ENCODE data around the gene TEX22.

The TEX22 gene

DNA sequence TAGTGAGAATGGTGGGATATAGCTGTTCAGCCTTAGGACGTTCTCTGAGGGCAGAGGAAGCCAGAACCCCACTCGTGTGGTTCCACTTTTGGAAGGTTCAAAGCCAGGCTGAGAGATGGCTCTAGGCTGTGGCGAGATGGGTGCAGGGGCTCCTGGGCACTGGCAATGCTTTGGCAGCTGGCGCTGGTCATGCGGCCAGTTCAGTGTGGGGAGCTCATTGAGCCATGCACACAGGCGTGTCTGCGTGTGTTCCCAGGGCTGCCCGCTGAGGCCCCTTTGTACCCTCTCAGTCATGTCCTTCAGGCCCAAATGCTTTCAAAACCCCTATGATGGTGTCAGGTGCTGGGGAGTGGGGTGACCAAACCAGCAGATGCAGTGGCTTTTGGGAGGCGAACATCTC is 1.7 kb downstream of the TEX22 start:
- no peak for DNase-seq (ENCODE audit: low spot score)

DNA sequence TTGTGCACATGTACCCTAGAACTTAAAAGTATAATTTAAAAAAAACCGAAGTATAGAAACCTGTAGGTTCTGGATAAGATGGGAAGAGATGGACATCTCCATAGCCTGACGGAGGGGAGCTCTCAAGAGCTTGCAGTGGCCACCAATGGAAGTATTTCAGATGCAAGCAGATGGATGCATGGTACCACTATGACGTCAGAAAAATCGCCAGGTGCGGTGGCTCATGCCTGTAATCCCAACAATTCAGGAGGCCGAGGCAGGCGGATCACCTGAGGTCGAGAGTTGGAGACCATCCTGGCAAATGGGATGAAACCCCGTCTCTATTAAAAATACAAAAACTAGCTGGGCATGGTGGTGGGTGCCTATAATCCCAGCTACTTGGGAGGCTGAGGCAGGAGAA is 3.4 kb downstream of the TEX22 start:
- DNase-seq (ENCODE audit: low spot score): no peak

- DNase-seq (ENCODE audit: low spot score): no peak
Observed at GRCh38 chr14:105408592-105408991, 10.3 kb downstream of the TEX22 start.

GRCh38 chr14:105409364-105409763 is 11.0 kb downstream of the TEX22 start:
- DNase-seq (ENCODE audit: low spot score): no peak

- no peak for DNase-seq (ENCODE audit: low spot score)
Observed at GRCh38 chr14:105410642-105411016, 12.3 kb downstream of the TEX22 start.

- peak; percentile 93 for DNase-seq (ENCODE audit: low spot score)
Observed at GRCh38 chr14:105411017-105411941, 12.9 kb downstream of the TEX22 start.

GRCh38 chr14:105411985-105412770 is 13.8 kb downstream of the TEX22 start:
- no peak for DNase-seq (ENCODE audit: low spot score)

DNA sequence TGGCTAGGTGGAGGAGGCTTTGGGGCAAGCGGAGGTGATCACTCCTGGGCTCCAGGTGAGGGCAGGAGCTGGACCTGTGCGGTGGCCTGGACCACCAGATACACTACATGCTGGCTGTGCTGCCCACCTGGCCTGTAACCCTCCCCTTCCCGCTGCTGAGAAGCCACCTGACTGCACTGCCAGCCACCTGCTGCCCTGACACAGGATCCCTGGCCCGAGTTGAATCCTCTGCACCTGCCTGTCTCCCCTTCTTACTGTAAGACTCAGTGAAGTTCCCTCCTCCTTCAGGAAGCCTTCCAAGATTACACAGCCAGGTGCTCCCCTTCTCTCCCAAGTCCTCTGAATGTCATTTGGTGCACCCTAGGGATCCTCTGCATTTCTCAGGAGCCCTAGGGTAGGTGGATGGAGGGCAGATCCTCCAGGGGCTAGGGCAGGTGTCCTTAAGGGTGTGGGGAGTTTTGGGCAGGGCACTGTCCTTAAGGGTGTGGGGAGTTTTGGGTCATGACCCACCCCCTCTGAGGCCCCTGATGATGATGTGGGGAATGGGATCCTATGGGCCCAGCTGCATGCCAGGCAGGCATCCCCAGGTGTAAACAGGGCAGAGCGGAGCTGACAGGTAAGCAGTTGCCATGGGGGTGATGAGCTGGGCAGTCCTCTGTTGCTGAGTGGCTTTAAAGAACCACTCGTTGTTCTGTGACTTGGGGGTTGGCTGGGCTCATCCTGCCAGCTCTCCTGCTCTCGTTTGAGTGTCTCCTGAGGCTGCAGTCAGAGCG is 14.6 kb downstream of the TEX22 start:
- DNase-seq (ENCODE audit: low spot score): no peak

DNA sequence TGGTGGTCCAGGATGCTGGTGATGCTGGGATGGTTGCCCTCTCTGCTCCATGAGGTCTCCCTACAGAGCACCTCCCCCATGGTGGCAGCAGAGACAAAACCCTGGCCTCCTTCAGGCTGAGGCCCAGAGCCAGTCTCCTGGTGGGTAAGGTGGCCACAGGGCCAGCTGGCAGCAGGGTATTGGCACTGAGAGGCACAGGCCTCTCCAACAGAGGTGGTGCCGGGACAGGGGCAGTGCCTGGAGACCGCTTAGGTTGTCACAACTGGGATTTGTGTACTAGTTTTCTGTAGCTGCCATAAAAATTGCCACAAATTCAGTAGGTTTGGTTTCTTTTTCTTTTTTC is 15.2 kb downstream of the TEX22 start:
- no peak for DNase-seq (ENCODE audit: low spot score)

GRCh38 chr14:105414456-105415371 is 16.4 kb downstream of the TEX22 start:
- DNase-seq (ENCODE audit: low spot score): peak; percentile 86

DNA sequence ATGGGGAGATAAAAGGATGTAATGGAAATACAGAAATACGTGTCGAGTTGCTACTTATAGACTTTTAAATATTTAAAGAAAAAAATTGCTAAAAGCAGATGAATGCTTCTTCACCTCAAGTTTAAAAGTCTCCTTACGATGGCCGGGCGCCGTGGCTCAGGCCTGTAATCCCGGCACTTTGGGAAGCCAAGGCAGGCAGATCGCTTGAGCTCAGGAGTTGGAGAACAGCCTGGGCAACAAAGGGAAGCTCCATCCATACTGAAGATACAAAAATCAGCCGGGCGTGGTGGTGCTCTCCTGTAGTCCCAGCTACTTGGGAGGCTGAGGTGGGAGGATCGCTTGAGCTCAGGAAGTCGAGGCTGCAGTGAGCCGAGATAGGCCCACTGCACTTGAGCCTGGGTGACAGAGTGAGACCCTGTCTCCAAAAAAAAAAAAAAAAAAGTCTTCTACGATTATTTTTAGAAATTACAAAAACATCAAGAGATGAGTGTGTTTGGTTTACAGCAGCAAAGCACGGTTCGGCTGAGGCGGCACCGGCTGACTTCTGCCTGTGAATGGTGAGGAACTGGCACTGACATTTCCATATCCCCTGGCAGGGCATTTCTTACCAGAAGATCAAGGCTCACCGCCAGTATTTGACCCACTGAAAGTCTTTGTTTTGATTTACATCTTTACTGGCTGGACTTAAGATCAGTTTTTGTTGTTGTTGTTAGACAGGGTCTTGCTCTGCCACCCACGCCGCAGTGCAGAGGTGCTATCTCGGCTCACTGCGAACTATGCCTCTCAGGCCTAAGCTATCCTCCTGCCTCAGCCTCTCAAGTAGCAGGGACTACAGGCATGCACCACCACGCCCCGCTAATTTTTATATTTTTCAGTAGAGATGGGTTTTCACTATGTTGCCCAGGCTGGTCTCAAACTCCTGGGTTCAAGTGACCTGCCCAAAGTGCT is 17.4 kb downstream of the TEX22 start:
- DNase-seq (ENCODE audit: low spot score): no peak

DNA sequence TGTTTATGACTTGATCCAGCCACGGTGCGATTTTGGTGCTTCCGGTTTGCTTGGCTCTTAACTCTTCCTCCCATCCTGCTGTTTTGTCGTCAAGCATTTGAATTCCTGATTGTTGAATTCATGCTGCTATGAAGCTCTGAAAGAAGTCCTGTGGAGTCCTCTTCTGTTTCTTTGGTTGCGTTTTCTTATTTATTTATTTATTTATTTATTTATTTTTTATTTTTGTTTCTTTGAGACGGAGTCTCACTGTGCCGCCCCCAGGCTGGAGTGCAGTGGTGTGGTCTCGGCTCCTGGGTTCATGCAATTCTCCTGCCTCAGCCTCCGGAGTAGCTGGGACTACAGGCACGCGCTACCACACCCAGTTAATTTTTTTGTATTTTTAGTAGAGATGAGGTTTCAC is 18.3 kb downstream of the TEX22 start:
- DNase-seq (ENCODE audit: low spot score): no peak

GRCh38 chr14:105417690-105418121 is 19.4 kb downstream of the TEX22 start:
- no peak for DNase-seq (ENCODE audit: low spot score)

DNA sequence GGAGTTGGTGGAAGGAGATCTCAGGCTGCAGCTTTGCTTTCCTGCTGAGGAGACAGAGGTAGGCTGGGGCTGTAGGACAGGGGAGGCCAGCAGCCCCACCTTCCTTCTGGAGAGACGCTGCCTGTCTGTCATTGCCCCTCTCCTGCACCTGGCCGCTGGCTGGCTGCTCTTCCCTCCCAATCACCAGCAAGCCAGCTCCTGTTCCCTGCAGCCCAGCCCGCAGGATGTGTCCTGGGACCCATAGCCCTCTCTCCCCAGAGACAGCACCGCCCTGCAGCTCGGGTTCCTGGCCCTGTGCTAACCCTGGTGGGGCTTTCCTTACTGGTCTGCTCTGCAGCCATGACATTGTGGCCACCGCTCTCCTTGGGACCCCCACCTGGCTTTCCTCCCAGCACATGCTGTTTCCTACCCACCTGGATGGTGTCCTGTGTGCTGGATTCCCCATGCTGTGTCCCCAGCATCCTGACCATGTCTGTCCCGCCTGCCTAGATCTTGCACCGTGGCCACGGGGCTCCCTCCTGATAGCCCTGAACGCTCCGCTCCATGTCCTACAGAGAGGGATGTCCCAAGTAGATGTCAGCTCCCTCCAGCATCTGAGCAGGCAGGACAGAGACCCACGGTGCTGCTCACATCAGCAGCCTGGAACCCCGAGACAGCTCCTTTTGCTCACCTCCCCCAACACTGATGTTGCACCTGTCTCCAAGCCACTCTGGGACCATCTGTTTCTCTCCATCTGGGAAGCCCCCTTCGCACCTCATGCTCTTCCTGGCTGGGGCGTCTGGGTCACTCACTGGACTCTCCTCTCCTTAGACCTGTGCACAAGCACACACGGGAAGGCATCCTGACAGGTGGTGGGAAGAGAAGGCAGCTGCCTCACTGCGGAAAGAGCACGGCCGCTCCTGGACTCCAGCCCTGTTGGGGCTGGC is 20.2 kb downstream of the TEX22 start:
- DNase-seq (ENCODE audit: low spot score): no peak

- DNase-seq (ENCODE audit: low spot score): peak; percentile 74
Observed at GRCh38 chr14:105419195-105420091, 21.1 kb downstream of the TEX22 start, which contains the start of gene MTA1. TSS of gene MTA1 (plus strand) at chr14:105419827. CDS start at chr14:105420036, 209 bp downstream.

- DNase-seq (ENCODE audit: low spot score): peak; percentile 48
Observed at GRCh38 chr14:105420101-105420973, 22.0 kb downstream of the TEX22 start.

Measured in HuH-7.5 (cell line).